Endodermal cell (in vitro differentiated cells): ENCODE results near the gene SYT5. TPM values are rescaled to one million over a fixed set of nuclear protein-coding genes. Genes with fewer than 3 reads are reported as not detected.
A peak's percentile ranks its signal among the peaks of the same experiment; 100 is the strongest.

ENCODE experiments used
- DNase-seq: peaks from one replicate; pipeline ENCODE4 v3.0.0-alpha.2; 2017
- H3K27ac ChIP-seq: 2 replicates; pipeline ENCODE4 v1.5.1; 2013; ENCODE audit warnings: mild to moderate bottlenecking, low read depth, low read length, moderate library complexity
- H3K27me3 ChIP-seq: 2 replicates; pipeline ENCODE4 v1.6.1; 2013; ENCODE audit warnings: mild to moderate bottlenecking, low read length, moderate library complexity; ENCODE audit not compliant: insufficient read depth, control insufficient read depth, poor library complexity, severe bottlenecking
- H3K36me3 ChIP-seq: 2 replicates; pipeline ENCODE4 v1.7.0; 2013; ENCODE audit warnings: mild to moderate bottlenecking, low read length, moderate library complexity; ENCODE audit not compliant: control insufficient read depth, insufficient read depth
- H3K4me1 ChIP-seq: one replicate; pipeline ENCODE4 v1.7.0; 2013; ENCODE audit warnings: low read length; ENCODE audit not compliant: control insufficient read depth, insufficient read depth
- H3K4me3 ChIP-seq: 2 replicates; pipeline ENCODE4 v1.5.1; 2013; ENCODE audit warnings: mild to moderate bottlenecking, low read length, moderate library complexity
- H3K9ac ChIP-seq: 2 replicates; pipeline ENCODE4 v1.6.1; 2013; ENCODE audit warnings: mild to moderate bottlenecking, low read length, moderate library complexity; ENCODE audit not compliant: poor library complexity, severe bottlenecking; ENCODE audit errors: extremely low read depth
- H3K9me3 ChIP-seq: 2 replicates; pipeline ENCODE4 v1.6.1; 2013; ENCODE audit warnings: mild to moderate bottlenecking, low read length, moderate library complexity; ENCODE audit not compliant: control insufficient read depth
- H3K27ac Mint-ChIP-seq: 2 replicates; pipeline ENCODE4 v1.8.0; 2020; ENCODE audit warnings: mixed read lengths
- H3K27me3 Mint-ChIP-seq: 2 replicates; pipeline ENCODE4 v1.8.0; 2021; ENCODE audit warnings: mild to moderate bottlenecking, mixed read lengths; ENCODE audit not compliant: insufficient read depth
- H3K36me3 Mint-ChIP-seq: 2 replicates; pipeline ENCODE4 v1.8.0; 2020; ENCODE audit warnings: low read depth, mixed read lengths
- H3K4me1 Mint-ChIP-seq: 2 replicates; pipeline ENCODE4 v1.8.0; 2020; ENCODE audit warnings: mixed read lengths
- H3K4me3 Mint-ChIP-seq: 2 replicates; pipeline ENCODE4 v1.8.0; 2020; ENCODE audit warnings: mild to moderate bottlenecking, moderate library complexity, mixed read lengths
- H3K9me3 Mint-ChIP-seq: 2 replicates; pipeline ENCODE4 v1.8.0; 2020; ENCODE audit warnings: mild to moderate bottlenecking, mixed read lengths
- CTCF ChIP-seq: fragments of 200-600 bp; sonication (generic); conservative IDR thresholded peaks from 2 replicates; pipeline ENCODE4 v1.5.0; 2021; ENCODE audit warnings: antibody characterized with exemption, mild to moderate bottlenecking
- WGBS, 2 experiments: methylation state at CpG; one replicate each; pipeline versions ENCODE4 v1.1.5 to v1.1.7; 2013; ENCODE audit warnings: missing lambda C conversion rate in 2 of 2, mixed read lengths in 1 of 2; ENCODE audit not compliant: insufficient coverage in 1 of 2, insufficient read length in 1 of 2; 5-methylcytosine and 5-hydroxymethylcytosine counted together
- total RNA-seq, 2 donors: library from RNA; stranded (reverse); fragmentation: NEBNext Ultra II Directional in 1 of 2; extraction: Animal tissue kit (Norgen Biotek cat#: 25700) in 1 of 2; gene quantifications; 2 replicates in 1 of 2; 3 replicates in 1 of 2; pipeline ENCODE4 v1.2.1, GENCODE V29; 2021

Gene SYT5
- total RNA-seq, 2 donors from 2014 or later = not detected

DNA sequence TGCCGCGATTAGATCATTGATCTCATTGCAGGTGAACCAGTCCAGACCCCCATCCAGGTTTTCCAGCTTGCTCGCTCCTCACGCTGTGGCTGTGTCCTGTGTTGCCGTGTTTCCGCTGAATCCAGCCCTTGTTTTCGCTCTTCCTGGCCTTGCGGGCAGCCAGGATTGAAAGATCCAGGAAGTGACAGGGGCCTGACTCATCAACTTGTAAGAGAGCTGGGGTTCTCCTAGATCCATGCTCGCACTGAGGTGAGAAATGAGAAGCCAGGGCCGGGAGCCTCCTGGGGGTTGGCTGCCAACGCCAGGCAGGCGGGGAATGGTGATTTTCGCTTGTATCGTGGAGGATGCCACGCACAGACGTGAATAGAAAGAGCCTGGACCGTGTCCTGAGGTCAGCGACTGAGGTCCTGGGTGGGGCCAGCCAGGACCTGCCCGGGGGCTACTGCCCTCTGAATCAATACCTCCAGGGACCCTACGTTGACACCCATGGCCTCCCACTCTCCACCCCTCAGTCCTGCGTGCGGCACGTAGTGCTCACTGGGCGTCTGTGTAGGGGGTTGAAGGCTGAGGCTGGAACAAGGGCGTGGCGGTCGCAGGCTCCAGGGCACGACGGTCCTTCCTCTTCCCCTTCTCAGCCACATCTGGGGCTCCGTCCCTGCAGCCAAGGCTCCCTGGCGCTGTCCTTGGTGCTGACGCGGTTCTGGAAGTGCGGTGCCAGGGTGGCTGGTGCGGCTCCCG is 36.5 kb upstream of the SYT5 start:
- Histone ChIP-seq H3K36me3 (no peaks in the 10 kb centered on the region), H3K4me3 (peak overlapping the region; percentile 90), H3K9ac (peak overlapping the region; percentile 72), H3K9me3 (peaks cover 12% of the 10 kb centered on the region), H3K27ac (peak overlapping the region; percentile 62), H3K4me1 (no peaks in the 10 kb centered on the region), H3K27me3 (no peaks in the 10 kb centered on the region)
- H3K27ac Mint-ChIP-seq = peak overlapping the region; percentile 94
- H3K4me1 Mint-ChIP-seq = peaks cover 2% of the 10 kb centered on the region
- H3K27me3 Mint-ChIP-seq = peaks cover 32% of the 10 kb centered on the region
- 5 to 12% methylated on average over 11 to 36 of the region's 36 CpGs for WGBS, 2 experiments
- peaks cover 60% of the 10 kb centered on the region for H3K9me3 Mint-ChIP-seq
- no peak for TF ChIP-seq CTCF
- peaks cover 7% of the 10 kb centered on the region for H3K36me3 Mint-ChIP-seq
- DNase-seq = peak; percentile 97
- peak overlapping the region; percentile 84 for H3K4me3 Mint-ChIP-seq

GRCh38 chr19:55213547-55213946 is 33.5 kb upstream of the SYT5 start:
- peaks cover 2% of the 10 kb centered on the region for H3K4me1 Mint-ChIP-seq
- no peaks in the 10 kb centered on the region for H3K27me3 ChIP-seq

DNA sequence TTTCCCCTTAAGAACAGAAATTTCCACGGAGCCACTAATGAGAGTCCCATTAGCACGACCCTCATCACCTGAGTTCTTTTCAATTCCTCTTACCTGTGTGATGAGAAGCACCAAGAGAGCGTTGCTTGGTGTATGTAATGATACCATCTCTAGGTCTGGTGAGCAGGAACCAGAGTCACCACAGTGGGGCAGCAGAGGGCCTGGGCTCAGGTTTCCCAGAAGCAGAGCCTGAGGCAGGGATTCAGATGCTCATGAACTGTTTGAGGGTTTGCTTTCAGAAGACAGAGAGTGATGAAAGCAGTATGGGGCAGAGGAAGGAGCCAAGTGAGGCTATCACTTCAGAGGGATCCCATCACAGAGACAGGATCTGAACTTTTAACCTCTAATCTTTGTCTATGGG is 32.4 kb upstream of the SYT5 start:
- Histone ChIP-seq H3K4me1 (no peaks in the 10 kb centered on the region), H3K27me3 (no peaks in the 10 kb centered on the region), H3K4me3 (no peak overlapping the region), H3K36me3 (no peaks in the 10 kb centered on the region), H3K9ac (no peak overlapping the region), H3K9me3 (peaks cover 8% of the 10 kb centered on the region), H3K27ac (no peak overlapping the region)
- H3K4me1 Mint-ChIP-seq = peaks cover 2% of the 10 kb centered on the region
- peaks cover 44% of the 10 kb centered on the region for H3K27me3 Mint-ChIP-seq
- peak; percentile 76 for DNase-seq
- WGBS, 2 experiments = 87% methylated on average over 3 of the region's 3 CpGs; no CpG with 5 or more reads in 1 of the 2 experiments
- TF ChIP-seq CTCF = peak; percentile 54
- H3K9me3 Mint-ChIP-seq = peaks cover 48% of the 10 kb centered on the region
- H3K4me3 Mint-ChIP-seq = no peak overlapping the region
- no peaks in the 10 kb centered on the region for H3K36me3 Mint-ChIP-seq
- H3K27ac Mint-ChIP-seq = no peak overlapping the region

More at GRCh38 chr19:55213547-55213946, 33.5 kb upstream of the SYT5 start:
- no peak overlapping the region for H3K27ac ChIP-seq
- Mint-ChIP-seq H3K27me3 (peaks cover 44% of the 10 kb centered on the region), H3K4me3 (no peak overlapping the region), H3K9me3 (peaks cover 48% of the 10 kb centered on the region), H3K36me3 (no peaks in the 10 kb centered on the region), H3K27ac (no peak overlapping the region)
- 82 to 93% methylated on average over 5 to 7 of the region's 7 CpGs for WGBS, 2 experiments
- H3K36me3 ChIP-seq = no peaks in the 10 kb centered on the region
- peaks cover 8% of the 10 kb centered on the region for H3K9me3 ChIP-seq
- H3K9ac ChIP-seq = no peak overlapping the region
- TF ChIP-seq CTCF = no peak
- no peaks in the 10 kb centered on the region for H3K4me1 ChIP-seq
- no peak overlapping the region for H3K4me3 ChIP-seq
- DNase-seq = no peak
